SH-SY5Y (cell line): Measurements from ENCODE around the gene TMEM52B.

Source experiments
- GATA2 ChIP-seq: IDR thresholded peaks from 2 replicates; pipeline ENCODE4 v1.6.1; 2011; ENCODE audit warnings: mild to moderate bottlenecking, low read depth, low read length
- GATA3 ChIP-seq: IDR thresholded peaks from 2 replicates; pipeline ENCODE4 v1.6.1; 2011; ENCODE audit warnings: low read depth, mild to moderate bottlenecking, low read length, moderate library complexity

DNA sequence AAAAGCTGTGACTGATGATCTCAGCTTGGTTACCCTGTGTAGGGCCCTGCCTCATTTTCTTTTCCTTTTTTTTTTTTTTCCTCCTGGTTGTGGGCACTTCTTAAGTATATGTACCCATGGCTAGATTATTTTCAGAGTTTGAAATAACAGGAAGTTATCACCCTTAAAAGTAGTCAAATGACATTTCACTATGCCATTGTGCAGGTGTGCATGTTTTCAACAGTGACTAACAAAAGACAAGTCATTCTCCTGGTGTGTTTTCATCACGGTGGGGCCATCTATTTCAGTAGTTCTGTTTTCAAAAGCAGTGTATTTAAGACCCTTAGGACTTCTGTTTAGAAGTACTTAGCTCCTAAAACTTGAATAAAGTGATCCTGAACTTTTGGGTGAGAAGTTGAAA, 48.8 kb downstream of the TMEM52B start:
- TF ChIP-seq GATA3 (no peak), GATA2 (no peak)
